HG03280 (cell line): Measurements from ENCODE around the gene CYP19A1.

Source experiments
- ATAC-seq: cut with Tn5 transposase; IDR thresholded peaks from one replicate; pipeline ENCODE4 v1.9.1; 2021; ENCODE audit warnings: mild to moderate bottlenecking, moderate library complexity; ENCODE audit not compliant: unreplicated experiment

Gene CYP19A1

GRCh38 chr15:51338496-51338895, at the start of gene CYP19A1:
Gene CYP19A1, minus strand, starts transcription at chr15:51338596. Its CDS starts 95,684 bp downstream, at chr15:51242912.
- ATAC-seq: no peak

DNA sequence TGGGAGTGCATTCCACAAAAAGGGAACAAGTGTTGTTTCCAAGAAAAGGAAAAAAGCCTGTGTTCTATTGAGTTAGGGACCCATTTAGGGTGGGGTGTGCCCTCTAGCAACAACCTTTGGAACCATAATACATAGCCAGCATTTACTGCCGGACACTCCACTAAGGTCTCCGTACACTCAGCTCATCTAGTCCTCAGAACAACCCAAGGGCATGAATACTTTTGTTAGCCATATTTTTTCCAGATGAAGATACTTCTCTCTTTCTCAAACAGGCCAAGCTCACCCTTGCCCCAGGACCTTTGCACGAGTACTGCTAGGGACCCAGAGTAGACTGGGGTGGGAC, 49.3 kb upstream of the CYP19A1 start:
- ATAC-seq: no peak

DNA sequence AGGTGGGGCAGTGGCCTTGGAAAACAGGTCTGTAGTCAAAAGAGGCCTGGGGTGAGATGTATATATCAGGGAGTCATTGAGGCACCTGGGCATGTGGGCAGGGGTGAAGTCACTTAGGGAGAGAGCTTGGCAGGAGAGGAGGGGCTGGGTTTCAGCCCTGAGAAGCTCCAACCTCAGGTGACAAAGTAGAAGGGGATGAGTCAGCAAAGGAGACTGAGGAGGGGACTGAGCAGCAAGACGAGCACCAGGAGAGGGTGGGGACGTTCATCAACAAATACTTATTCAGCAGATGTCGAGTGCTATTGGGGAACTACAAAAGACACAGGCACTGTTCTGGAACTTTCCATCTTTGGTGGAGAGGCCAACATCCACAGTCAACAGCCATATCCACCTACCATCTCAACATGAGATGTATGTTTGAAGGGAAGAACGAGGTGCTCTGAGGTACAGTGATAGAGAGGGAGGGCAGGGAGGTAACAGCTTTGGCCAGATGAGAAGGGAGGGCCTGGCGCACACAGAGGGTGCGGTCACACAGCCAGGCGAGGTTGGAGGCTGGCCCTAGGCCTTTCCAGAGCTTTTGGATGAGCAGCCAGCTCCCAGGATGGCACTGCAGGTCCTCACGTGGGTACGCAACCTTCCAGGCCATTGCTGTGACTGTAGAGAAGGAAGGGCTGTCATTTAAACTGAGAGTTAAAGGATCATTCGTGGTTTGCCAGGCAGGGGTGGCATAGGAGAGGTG, 48.7 kb upstream of the CYP19A1 start:
- ATAC-seq: no peak

- ATAC-seq: no peak
Measured at GRCh38 chr15:51386486-51386885, 48.1 kb upstream of the CYP19A1 start.

- ATAC-seq: no peak
Measured at GRCh38 chr15:51386029-51386428, 47.6 kb upstream of the CYP19A1 start.

DNA sequence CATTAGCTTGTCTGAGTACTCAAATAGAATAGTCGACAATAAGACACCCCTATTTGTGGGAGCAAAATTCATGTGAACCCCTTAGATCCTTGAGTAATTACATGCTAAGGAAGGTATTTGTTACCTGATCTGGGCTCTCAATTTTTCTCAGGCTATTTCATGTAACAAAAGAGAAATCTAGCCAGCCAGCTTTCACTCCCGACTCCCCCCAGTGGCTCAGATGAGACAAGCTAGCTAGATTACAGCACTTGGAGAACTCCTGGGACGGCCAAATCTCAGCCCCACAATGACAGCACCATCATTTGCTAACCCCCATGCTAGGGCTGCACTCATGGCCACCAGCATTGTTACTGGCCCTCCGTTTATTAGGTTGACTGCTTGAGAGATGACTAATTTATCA, 44.4 kb upstream of the CYP19A1 start:
- no peak for ATAC-seq

- no peak for ATAC-seq
Measured at GRCh38 chr15:51380999-51381806, 42.8 kb upstream of the CYP19A1 start.

DNA sequence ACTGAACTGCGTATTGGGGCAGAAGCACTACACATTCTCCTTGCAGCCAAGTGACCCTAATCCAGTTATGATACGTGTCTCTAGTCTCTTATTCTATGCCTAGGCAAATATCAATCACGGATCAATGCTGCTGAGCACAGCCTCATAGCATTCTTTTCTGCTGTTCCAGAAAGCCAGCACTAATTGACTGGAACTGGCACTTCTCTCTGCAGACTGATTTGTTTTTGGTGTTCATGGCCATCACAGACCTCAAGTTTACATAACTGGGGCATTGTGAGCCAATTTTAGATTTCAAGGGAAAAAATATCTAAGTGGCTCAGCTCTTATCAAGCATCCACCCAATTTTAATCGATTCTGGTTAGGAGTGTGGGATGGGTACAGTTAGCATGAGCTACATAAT, 41.0 kb upstream of the CYP19A1 start:
- no peak for ATAC-seq

DNA sequence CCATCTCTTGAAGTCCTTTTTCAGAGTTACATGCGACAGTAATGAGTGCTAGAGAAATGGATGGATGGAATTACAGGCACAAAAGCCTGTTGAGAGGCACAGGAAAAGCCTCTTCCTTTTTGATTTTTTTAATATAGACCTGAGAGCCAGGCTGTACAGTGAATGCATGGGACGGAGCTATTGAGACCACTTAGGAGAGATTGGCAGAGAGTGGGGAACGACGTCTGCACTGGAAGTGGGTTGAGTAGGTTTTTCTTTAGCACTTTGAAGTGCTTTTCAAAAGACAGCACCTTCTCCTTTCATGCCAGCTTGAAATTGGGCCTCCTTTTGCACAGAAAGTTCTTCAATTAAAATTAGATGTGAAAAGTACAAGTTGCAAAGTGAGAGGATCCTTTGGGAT, 40.0 kb upstream of the CYP19A1 start:
- ATAC-seq: no peak

DNA sequence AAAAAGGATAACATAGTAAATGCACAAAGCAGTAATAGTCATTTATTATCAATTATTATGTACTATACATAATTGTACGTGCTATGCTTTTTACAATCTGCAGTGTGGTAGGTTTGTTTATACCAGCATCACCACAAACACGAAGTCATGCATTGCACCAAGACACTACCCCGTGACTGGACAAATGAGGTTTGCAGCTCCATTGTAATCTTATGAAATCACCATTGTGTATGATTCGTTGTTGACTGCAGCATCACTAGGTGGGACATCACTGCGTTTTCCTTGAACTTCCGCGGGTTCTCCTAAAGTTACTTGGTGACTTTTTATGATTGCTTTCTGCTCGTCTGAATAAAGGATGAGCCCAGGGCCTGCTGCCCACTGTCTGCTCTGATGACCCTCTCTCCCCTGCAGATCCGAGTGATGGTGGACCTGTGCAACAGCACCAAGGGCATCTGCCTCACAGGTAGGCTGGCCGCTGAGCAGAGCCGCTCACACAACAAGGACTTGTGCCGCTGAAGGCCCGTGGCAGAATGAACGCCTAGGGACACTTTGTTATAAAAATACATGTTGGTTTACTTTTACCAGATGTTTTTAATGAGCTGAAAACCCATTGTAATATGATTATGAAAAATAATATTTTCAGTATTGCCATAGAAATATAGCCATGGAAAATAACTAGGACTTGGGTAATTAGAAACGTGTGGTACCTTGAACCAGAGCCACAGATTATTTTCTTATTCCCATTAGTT, 38.8 kb upstream of the CYP19A1 start:
- no peak for ATAC-seq

DNA sequence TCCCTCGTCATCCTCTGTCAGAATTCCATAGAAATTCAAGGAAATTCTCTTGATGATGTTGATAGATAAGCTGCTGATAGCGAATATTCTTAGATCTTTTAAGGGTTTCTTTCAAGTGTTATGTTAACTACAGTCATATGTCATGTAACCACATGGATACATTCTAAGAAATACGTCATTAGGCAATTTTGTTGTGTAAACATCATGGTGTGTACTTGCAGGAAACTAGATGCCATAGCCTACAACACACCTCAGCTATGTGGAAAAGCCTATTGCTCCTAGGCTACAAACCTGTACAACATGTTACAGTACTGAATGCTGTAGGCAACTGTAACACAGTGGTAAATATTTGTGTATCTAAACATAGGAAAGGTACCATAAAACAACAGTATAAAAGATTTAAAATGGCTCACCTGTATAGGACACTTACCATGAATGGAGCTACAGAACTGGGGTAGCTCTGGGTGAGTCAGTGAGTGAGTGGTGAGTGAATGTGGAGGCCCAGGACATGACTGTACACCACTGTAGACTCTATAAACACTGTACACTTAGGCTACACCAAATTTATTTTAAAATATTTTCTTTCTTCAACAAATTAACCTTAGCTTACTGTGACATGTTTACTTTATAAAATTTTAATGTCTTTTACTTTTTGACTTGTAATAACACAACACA, 37.7 kb upstream of the CYP19A1 start:
- no peak for ATAC-seq

DNA sequence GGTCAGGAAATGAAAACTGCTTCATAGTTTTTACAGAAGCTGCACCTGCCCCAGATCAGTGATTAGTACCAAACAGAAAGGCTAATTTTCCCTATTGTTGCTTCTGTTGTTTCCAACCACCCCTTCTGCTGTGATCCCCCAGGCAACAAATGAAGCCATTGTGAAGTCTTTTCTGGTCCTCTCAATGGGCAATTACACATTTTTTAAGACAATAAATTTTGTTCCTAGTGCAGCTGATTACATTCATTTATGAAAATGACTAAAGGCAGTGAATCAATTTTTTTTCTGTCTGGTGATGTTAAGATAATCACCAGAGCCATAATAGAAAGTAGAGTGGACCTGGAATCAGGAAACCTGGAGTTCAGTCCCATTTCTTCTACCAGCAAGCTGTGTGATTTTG, 35.7 kb upstream of the CYP19A1 start:
- ATAC-seq: no peak

DNA sequence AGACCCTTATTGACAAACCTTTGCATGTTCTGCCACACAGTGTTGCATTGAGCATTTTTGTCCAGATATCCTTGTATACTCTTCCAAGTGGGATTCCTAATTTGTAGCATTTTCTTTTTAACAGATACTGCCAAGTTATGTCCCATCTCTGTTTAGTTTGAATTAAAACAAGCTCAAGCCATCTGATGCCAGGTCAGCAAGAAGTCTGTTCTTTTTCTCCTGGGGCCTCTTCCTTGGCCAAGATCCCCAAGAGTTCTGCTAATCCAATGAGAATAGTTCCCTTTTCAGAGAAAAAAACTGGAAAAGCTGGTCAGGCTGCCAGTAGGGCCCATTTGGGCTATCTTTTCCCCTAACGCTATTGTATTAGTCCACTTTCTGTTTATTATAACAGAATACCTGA, 32.9 kb upstream of the CYP19A1 start:
- no peak for ATAC-seq

DNA sequence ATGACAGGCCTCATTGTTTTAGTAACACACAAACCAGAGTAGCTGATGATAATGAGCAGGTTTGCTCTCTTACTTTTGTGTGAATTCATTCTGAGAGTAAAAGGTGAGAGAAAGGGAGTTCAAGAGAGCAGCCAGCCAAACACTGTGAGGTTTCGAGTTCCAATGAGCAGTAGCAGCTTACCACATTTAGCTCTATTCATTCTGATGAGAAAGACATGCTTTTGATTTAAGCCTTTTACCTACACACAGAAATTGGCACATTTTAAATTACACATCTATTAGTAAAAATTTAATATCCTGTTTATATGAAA, 31.0 kb upstream of the CYP19A1 start:
- no peak for ATAC-seq

DNA sequence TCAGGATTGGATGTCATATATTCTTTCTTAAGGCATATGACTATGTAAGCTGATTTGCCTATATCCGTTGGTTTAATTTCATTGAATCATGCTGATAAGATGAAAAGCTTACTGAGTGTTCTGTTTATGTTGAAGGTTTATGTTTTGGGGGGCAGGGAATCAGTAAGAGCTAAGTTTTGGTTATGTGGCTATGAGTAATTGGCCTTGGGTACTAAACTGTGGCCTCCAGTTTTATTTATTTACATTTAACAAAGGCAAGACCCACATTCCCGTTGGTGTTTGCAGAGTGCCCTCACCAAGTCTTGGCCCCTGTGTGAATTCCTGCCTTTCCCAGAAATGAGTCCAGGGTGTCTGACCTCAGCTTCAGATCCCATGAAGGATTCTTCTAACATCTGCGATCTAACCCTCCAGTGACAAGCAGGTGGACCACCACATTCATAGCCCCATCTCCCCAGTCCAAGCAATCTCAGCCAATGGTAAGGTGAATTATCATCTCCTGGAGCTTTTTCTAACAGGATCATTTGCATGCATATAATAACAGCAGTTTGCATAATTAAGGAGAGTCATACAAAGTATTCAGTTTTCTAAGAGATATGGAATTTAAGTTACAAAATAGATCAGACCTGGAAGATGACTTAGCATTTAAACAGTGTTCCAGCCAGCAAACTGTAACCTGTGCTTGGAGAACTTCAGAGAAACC, 30.5 kb upstream of the CYP19A1 start:
- no peak for ATAC-seq

- ATAC-seq: no peak
Measured at GRCh38 chr15:51368307-51368706, 29.9 kb upstream of the CYP19A1 start.

- ATAC-seq: no peak
Measured at GRCh38 chr15:51367322-51367976, 29.1 kb upstream of the CYP19A1 start.

- no peak for ATAC-seq
Measured at GRCh38 chr15:51366920-51367319, 28.5 kb upstream of the CYP19A1 start.

DNA sequence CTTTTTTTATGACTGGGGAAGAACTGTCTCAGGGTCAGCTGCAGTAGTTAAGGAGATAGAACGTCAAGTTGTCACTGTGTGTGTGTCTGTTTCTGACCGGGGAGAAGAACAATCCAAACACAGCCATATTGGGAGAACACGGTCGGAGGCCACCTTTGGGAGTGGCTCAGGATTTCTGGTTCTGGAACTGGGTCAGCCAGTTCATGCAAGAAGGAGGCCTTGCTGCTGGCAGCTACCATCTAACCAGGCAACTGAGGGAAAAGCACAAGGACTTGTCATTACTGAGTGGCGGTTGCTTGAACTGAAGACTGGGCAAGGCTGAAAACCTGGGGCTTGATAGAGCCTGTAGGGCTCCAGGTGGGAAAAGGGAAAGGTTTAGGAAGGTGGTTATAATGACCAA, 27.7 kb upstream of the CYP19A1 start:
- ATAC-seq: no peak

GRCh38 chr15:51365417-51365816, 27.0 kb upstream of the CYP19A1 start:
- ATAC-seq: no peak
